HG03521 (cell line): ENCODE measurements around the gene CCN6.

ENCODE experiments used
- ATAC-seq: cut with Tn5 transposase; IDR thresholded peaks from one replicate; pipeline ENCODE4 v1.9.1; 2021; ENCODE audit warnings: mild to moderate bottlenecking, moderate library complexity; ENCODE audit not compliant: unreplicated experiment

CCN6 gene

GRCh38 chr6:112113431-112113830 is 59.5 kb downstream of the CCN6 start:
- ATAC-seq: no peak

GRCh38 chr6:112113918-112114317 is 60.0 kb downstream of the CCN6 start:
- ATAC-seq: no peak

- no peak for ATAC-seq
Measured at GRCh38 chr6:112114577-112115223, 60.8 kb downstream of the CCN6 start.

GRCh38 chr6:112116221-112116620 is 62.3 kb downstream of the CCN6 start:
- no peak for ATAC-seq

GRCh38 chr6:112117554-112117953 is 63.6 kb downstream of the CCN6 start:
- no peak for ATAC-seq

GRCh38 chr6:112118034-112118433 is 64.1 kb downstream of the CCN6 start:
- ATAC-seq: no peak
